Glutamatergic neuron (in vitro differentiated cells): ENCODE results near the gene TOX2. TPM values are rescaled to one million over a fixed set of nuclear protein-coding genes. Genes with fewer than 3 reads are reported as not detected.

Experiments used
- DNase-seq: peaks from one replicate; pipeline ENCODE4 v3.0.0; 2022
- H3K27ac Mint-ChIP-seq: one replicate; pipeline ENCODE4 v1.8.0; 2020; ENCODE audit warnings: mild to moderate bottlenecking, mixed read lengths, inconsistent platforms; ENCODE audit not compliant: unreplicated experiment
- H3K27me3 Mint-ChIP-seq: one replicate; pipeline ENCODE4 v1.8.0; 2020; ENCODE audit warnings: mild to moderate bottlenecking, moderate library complexity, mixed read lengths, inconsistent platforms; ENCODE audit not compliant: unreplicated experiment
- H3K36me3 Mint-ChIP-seq: one replicate; pipeline ENCODE4 v1.8.0; 2020; ENCODE audit warnings: mild to moderate bottlenecking, mixed read lengths, inconsistent platforms; ENCODE audit not compliant: unreplicated experiment
- H3K4me1 Mint-ChIP-seq: one replicate; pipeline ENCODE4 v1.8.0; 2020; ENCODE audit warnings: mild to moderate bottlenecking, low read depth, mixed read lengths, inconsistent platforms; ENCODE audit not compliant: unreplicated experiment
- H3K4me3 Mint-ChIP-seq: one replicate; pipeline ENCODE4 v1.8.0; 2020; ENCODE audit warnings: mild to moderate bottlenecking, mixed read lengths, inconsistent platforms; ENCODE audit not compliant: unreplicated experiment
- H3K9me3 Mint-ChIP-seq: one replicate; pipeline ENCODE4 v1.8.0; 2020; ENCODE audit warnings: mild to moderate bottlenecking, moderate library complexity, mixed read lengths, inconsistent platforms; ENCODE audit not compliant: unreplicated experiment
- CTCF ChIP-seq: fragments of 200-600 bp; sonication (generic); IDR thresholded peaks from one replicate; pipeline ENCODE4 v1.5.0; 2021; ENCODE audit not compliant: partially characterized antibody, unreplicated experiment
- total RNA-seq: library from RNA; stranded (reverse); fragmentation: NEBNext Ultra II Directional; extraction: Animal tissue kit (Norgen Biotek cat#: 25700); gene quantifications from one replicate; pipeline ENCODE4 v1.2.1, GENCODE V29; 2021; ENCODE audit not compliant: unreplicated experiment

Gene TOX2
- total RNA-seq, 1 donor from 2014 or later, result 11.0 TPM

- H3K4me3 Mint-ChIP-seq, result no peak overlapping the region
- peaks cover 6% of the 10 kb centered on the region for H3K27me3 Mint-ChIP-seq
- TF ChIP-seq CTCF, result no peak
- H3K36me3 Mint-ChIP-seq, result no peaks in the 10 kb centered on the region
- DNase-seq, result no peak
- H3K27ac Mint-ChIP-seq, result no peak overlapping the region
- peaks cover 2% of the 10 kb centered on the region for H3K9me3 Mint-ChIP-seq
- peaks cover 2% of the 10 kb centered on the region for H3K4me1 Mint-ChIP-seq
Observed at GRCh38 chr20:43934833-43935232, 20.2 kb downstream of the TOX2 start.

GRCh38 chr20:43936104-43936770 is 21.6 kb downstream of the TOX2 start:
- TF ChIP-seq CTCF, result no peak
- Mint-ChIP-seq H3K4me3 (no peak overlapping the region), H3K27ac (no peak overlapping the region), H3K9me3 (peaks cover 2% of the 10 kb centered on the region), H3K27me3 (peaks cover 6% of the 10 kb centered on the region), H3K36me3 (no peaks in the 10 kb centered on the region), H3K4me1 (peaks cover 2% of the 10 kb centered on the region)
- DNase-seq, result no peak

- DNase-seq, result no peak
- no peaks in the 10 kb centered on the region for H3K36me3 Mint-ChIP-seq
- no peak overlapping the region for H3K27ac Mint-ChIP-seq
- H3K9me3 Mint-ChIP-seq, result peaks cover 2% of the 10 kb centered on the region
- TF ChIP-seq CTCF, result no peak
- H3K4me3 Mint-ChIP-seq, result no peak overlapping the region
- peaks cover 6% of the 10 kb centered on the region for H3K27me3 Mint-ChIP-seq
- H3K4me1 Mint-ChIP-seq, result peaks cover 2% of the 10 kb centered on the region
Observed at GRCh38 chr20:43936805-43937204, 22.2 kb downstream of the TOX2 start.

- no peak for TF ChIP-seq CTCF
- peaks cover 5% of the 10 kb centered on the region for H3K27me3 Mint-ChIP-seq
- H3K9me3 Mint-ChIP-seq, result no peaks in the 10 kb centered on the region
- H3K36me3 Mint-ChIP-seq, result no peaks in the 10 kb centered on the region
- DNase-seq, result no peak
- H3K4me3 Mint-ChIP-seq, result no peak overlapping the region
- H3K27ac Mint-ChIP-seq, result no peak overlapping the region
- peaks cover 2% of the 10 kb centered on the region for H3K4me1 Mint-ChIP-seq
Observed at GRCh38 chr20:43937591-43937990, 22.9 kb downstream of the TOX2 start.

- Mint-ChIP-seq H3K36me3 (no peaks in the 10 kb centered on the region), H3K27ac (no peak overlapping the region)
Observed at GRCh38 chr20:43938017-43938655, 23.5 kb downstream of the TOX2 start.

More at GRCh38 chr20:43938017-43938655, 23.5 kb downstream of the TOX2 start:
- Mint-ChIP-seq H3K4me3 (no peak overlapping the region), H3K27me3 (peaks cover 5% of the 10 kb centered on the region), H3K4me1 (peaks cover 2% of the 10 kb centered on the region), H3K9me3 (no peaks in the 10 kb centered on the region)
- DNase-seq, result no peak
- no peak for TF ChIP-seq CTCF
